Vagina (tissue), 2 donors: Measurements from ENCODE around the gene WWC2. TPM values are rescaled to one million over a fixed set of nuclear protein-coding genes. Genes with fewer than 3 reads are reported as not detected.

Source experiments
- DNase-seq, 2 donors: peaks; one replicate each; pipeline ENCODE4 v3.0.0-alpha.2; 2017; ENCODE audit errors: extremely low spot score in 2 of 2
- H3K27ac ChIP-seq: fragments of 200-600 bp; sonication (generic); one replicate; pipeline ENCODE4 v1.5.1; 2019
- H3K27me3 ChIP-seq: fragments of 200-600 bp; sonication (generic); one replicate; pipeline ENCODE4 v1.5.1; 2019
- H3K36me3 ChIP-seq, 2 donors: fragments of 200-600 bp; sonication (generic); one replicate each; pipeline ENCODE4 v1.5.1; 2017 to 2019
- H3K4me1 ChIP-seq: fragments of 200-600 bp; sonication (generic); one replicate; pipeline ENCODE4 v1.5.1; 2019
- H3K4me3 ChIP-seq, 2 donors: fragments of 200-600 bp; sonication (generic); 1 replicate in 1 of 2; 2 replicates in 1 of 2; pipeline ENCODE4 v1.5.1; 2016 to 2019
- H3K9me3 ChIP-seq: fragments of 200-600 bp; sonication (generic); one replicate; pipeline ENCODE4 v1.5.1; 2019
- CTCF ChIP-seq, 3 experiments: fragments of 450-650 bp in 2 of 3; fragments of 200-600 bp in 1 of 3; sonication (generic) in 1 of 3; IDR thresholded peaks; one replicate each; pipeline ENCODE4 v1.5.1; 2017 to 2019; ENCODE audit warnings: antibody characterized with exemption in 3 of 3, mild to moderate bottlenecking in 2 of 3, moderate library complexity in 2 of 3
- POLR2A ChIP-seq, 2 donors: fragments of 450-650 bp; IDR thresholded peaks; one replicate each; pipeline ENCODE4 v1.6.1; 2017; ENCODE audit warnings: antibody characterized with exemption in 2 of 2, mild to moderate bottlenecking in 2 of 2, moderate library complexity in 2 of 2
- POLR2AphosphoS5 ChIP-seq, 2 donors: sonication (generic); formaldehyde crosslinking; IDR thresholded peaks; one replicate each; pipeline ENCODE4 v1.9.0; 2017; ENCODE audit warnings: antibody characterized with exemption in 2 of 2, mild to moderate bottlenecking in 2 of 2, low read depth in 1 of 2; ENCODE audit not compliant: insufficient read depth in 1 of 2
- intact Hi-C: fragments of 100-400 bp; cut with DNase I; formaldehyde crosslinking; loops from one replicate; pipeline ENCODE4 v1.15.1; 2023
- total RNA-seq: library from RNA; depleted of rRNA; stranded (reverse); fragments of >200 nt; gene quantifications from one replicate; pipeline ENCODE4 v1.2.3, GENCODE V29; 2016

The WWC2 gene
- total RNA-seq, 1 donor from 2014 or later = 24.3 TPM

GRCh38 chr4:183164963-183165362, 65.9 kb downstream of the WWC2 start:
- Histone ChIP-seq H3K36me3 (no peaks in the 10 kb centered on the region), H3K9me3 (no peaks in the 10 kb centered on the region), H3K27ac (no peak overlapping the region), H3K4me3 (no peak overlapping the region), H3K27me3 (no peaks in the 10 kb centered on the region), H3K4me1 (peaks cover 18% of the 10 kb centered on the region)
- TF ChIP-seq POLR2A (IDR thresholded peaks at IDR 0.05) = no peak
- no peak for TF ChIP-seq POLR2AphosphoS5 (IDR thresholded peaks at IDR 0.05; ENCODE audit: insufficient read depth in 1 of 2, low read depth in 1 of 2)
- TF ChIP-seq CTCF (IDR thresholded peaks at IDR 0.05) = no peak
- DNase-seq = no peak
- intact Hi-C loops = no loop called here

GRCh38 chr4:183165376-183165775, 66.3 kb downstream of the WWC2 start:
- Histone ChIP-seq H3K27ac (no peak overlapping the region), H3K4me3 (no peak overlapping the region), H3K27me3 (no peaks in the 10 kb centered on the region), H3K9me3 (no peaks in the 10 kb centered on the region), H3K4me1 (peaks cover 22% of the 10 kb centered on the region), H3K36me3 (no peaks in the 10 kb centered on the region)
- DNase-seq = no peak
- no peak for TF ChIP-seq POLR2AphosphoS5 (IDR thresholded peaks at IDR 0.05; ENCODE audit: insufficient read depth in 1 of 2, low read depth in 1 of 2)
- TF ChIP-seq POLR2A (IDR thresholded peaks at IDR 0.05) = no peak
- no peak for TF ChIP-seq CTCF (IDR thresholded peaks at IDR 0.05)
- intact Hi-C loops = no loop called here

- intact Hi-C loops = no loop called here
- TF ChIP-seq CTCF (IDR thresholded peaks at IDR 0.05) (no peak), POLR2A (IDR thresholded peaks at IDR 0.05) (no peak), POLR2AphosphoS5 (IDR thresholded peaks at IDR 0.05; ENCODE audit: insufficient read depth in 1 of 2, low read depth in 1 of 2) (no peak)
- DNase-seq = no peak
- Histone ChIP-seq H3K9me3 (no peaks in the 10 kb centered on the region), H3K27me3 (no peaks in the 10 kb centered on the region), H3K4me3 (no peak overlapping the region), H3K4me1 (peaks cover 27% of the 10 kb centered on the region), H3K27ac (no peak overlapping the region), H3K36me3 (no peaks in the 10 kb centered on the region)
Measured at GRCh38 chr4:183170894-183171293, 71.8 kb downstream of the WWC2 start.

DNA sequence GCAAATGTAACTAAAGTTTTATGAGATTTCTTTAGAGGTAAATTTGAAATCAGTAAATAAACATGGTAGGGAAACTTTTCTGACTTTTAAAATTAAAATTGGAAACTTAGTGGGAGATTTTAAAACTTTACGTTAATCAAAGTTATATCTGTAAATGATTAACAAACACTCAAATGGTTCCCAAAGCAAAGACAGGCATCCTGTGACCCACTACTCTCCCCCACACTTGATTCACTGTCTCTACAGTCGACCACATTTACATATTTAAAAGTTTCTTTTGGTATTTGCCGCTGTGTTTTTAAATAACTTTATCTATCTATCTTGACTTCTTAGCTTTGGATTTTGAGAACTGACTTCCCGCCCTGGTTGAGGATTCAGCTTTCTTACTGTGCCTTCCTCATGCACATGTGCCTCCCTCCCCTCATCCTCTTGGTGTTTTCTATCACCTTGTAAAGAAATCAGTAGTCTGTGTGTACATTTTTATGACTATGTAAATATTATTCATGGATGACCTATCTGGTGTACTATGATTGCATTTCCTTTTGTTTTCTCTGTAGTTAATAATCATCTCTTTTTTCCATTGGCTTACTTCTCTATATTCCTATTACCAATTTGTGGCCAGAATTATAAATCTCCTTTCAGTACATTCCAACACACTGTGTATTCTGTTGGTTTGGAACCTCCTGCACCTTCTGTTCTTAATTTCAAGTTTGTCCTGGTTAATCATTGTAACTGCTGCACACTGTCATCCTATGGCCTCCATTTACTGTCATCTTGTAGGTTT, 72.6 kb downstream of the WWC2 start:
- intact Hi-C loops = no loop called here
- H3K36me3 ChIP-seq = no peaks in the 10 kb centered on the region
- H3K27me3 ChIP-seq = no peaks in the 10 kb centered on the region
- peaks cover 24% of the 10 kb centered on the region for H3K4me1 ChIP-seq
- DNase-seq = no peak
- no peak overlapping the region for H3K4me3 ChIP-seq
- H3K9me3 ChIP-seq = no peaks in the 10 kb centered on the region
- no peak overlapping the region for H3K27ac ChIP-seq
- TF ChIP-seq CTCF (IDR thresholded peaks at IDR 0.05) (no peak), POLR2A (IDR thresholded peaks at IDR 0.05) (no peak), POLR2AphosphoS5 (IDR thresholded peaks at IDR 0.05; ENCODE audit: insufficient read depth in 1 of 2, low read depth in 1 of 2) (no peak)

- no peaks in the 10 kb centered on the region for H3K36me3 ChIP-seq
- no peaks in the 10 kb centered on the region for H3K27me3 ChIP-seq
- intact Hi-C loops = no loop called here
- H3K27ac ChIP-seq = no peak overlapping the region
- TF ChIP-seq CTCF (IDR thresholded peaks at IDR 0.05) (no peak), POLR2A (IDR thresholded peaks at IDR 0.05) (no peak), POLR2AphosphoS5 (IDR thresholded peaks at IDR 0.05; ENCODE audit: insufficient read depth in 1 of 2, low read depth in 1 of 2) (no peak)
- peaks cover 24% of the 10 kb centered on the region for H3K4me1 ChIP-seq
- no peak overlapping the region for H3K4me3 ChIP-seq
- no peak for DNase-seq
- H3K9me3 ChIP-seq = no peaks in the 10 kb centered on the region
Measured at GRCh38 chr4:183172881-183173280, 73.8 kb downstream of the WWC2 start.
